Measurements from ENCODE around the gene ADSL.

ADSL gene

DNA sequence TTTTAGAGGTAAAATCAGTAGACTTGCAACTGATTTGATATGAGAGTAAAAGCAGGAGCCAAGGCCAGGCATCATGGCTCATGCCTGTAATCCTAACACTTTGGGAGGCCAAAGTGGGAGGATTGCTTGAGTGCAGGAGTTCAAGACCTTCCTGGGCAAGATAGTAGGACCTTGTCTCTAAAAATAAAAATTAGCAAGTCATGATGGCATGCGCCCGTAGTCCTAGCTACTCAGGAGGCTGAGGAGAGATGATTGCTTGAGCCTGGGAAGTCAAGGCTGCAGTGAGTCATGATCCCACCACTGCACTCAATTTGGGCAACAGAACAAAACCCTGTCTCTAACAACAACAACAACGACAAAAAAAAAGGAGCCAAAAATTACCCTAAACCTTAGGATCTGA lies 37.6 kb downstream of the ADSL start:
- TF ChIP-seq, protein P1, sequence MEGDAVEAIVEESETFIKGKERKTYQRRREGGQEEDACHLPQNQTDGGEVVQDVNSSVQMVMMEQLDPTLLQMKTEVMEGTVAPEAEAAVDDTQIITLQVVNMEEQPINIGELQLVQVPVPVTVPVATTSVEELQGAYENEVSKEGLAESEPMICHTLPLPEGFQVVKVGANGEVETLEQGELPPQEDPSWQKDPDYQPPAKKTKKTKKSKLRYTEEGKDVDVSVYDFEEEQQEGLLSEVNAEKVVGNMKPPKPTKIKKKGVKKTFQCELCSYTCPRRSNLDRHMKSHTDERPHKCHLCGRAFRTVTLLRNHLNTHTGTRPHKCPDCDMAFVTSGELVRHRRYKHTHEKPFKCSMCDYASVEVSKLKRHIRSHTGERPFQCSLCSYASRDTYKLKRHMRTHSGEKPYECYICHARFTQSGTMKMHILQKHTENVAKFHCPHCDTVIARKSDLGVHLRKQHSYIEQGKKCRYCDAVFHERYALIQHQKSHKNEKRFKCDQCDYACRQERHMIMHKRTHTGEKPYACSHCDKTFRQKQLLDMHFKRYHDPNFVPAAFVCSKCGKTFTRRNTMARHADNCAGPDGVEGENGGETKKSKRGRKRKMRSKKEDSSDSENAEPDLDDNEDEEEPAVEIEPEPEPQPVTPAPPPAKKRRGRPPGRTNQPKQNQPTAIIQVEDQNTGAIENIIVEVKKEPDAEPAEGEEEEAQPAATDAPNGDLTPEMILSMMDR (conservative IDR thresholded peaks at IDR 0.05; ENCODE audit: low read length), result no peak
- peak; percentile 78 for DNase-seq (ENCODE audit: low read depth)

DNA sequence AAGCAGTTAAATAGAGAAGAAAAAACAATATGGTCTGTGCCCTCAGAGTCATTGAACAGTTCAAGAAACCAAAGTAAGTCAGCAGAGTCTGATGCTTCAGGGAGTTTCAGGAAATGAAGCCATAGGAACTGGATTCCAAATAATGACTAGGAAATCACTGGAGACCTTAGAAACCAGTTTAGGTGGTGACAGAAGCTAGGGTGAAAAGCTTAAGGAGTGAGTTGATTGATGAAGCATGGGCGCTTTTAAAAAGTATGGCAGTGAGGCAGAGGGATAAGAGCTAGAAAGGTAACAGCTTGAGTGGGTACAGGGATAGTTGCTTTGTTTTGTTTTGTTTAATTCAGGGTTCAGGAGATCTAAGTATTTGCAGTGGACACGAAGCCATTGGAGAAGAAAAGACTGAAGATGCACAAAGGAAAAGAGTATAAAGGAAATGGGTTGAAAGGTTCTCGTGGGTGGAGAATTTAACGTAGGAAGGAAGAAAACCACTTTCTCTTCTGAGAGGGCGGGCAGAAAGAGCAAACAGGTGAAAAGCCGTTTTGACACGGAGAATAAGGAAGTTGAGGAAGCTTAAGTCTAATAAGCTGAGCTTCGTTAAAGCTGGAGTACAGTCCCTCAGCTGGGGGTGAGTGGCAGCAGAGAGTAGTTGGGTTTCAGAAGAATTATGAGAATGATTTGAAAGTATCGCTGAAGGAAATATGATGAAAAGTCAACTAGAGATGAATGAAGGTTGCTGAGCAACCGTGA lies 38.9 kb downstream of the ADSL start:
- no peak overlapping the region for H3K4me3 ChIP-seq (ENCODE audit: low read length)
- no peak for DNase-seq (ENCODE audit: low read depth)
- TF ChIP-seq, protein P1 (conservative IDR thresholded peaks at IDR 0.05; ENCODE audit: low read length), result no peak

More for the DNA sequence above, 37.6 kb downstream of the ADSL start:
- no peak overlapping the region for H3K4me3 ChIP-seq (ENCODE audit: low read length)

DNA sequence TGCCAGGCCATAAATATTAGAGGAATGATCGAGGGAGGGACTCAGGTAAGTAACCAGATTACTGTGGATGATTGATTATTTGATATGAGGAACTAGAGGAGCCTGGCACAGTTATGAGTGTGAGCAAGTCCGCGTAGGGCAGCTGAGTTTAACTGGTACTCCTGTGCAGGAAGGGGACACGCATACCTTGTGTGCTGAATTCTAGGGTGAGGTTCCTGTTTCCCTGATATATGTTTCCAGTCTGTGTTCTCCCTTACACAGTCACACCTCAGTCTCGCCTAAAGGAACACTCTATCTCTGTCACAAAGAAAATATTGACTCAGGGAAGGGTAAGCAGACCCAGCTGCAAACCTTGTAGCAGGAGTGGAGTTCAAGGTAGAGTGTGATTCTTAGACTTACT lies 41.4 kb downstream of the ADSL start:
- DNase-seq (ENCODE audit: low read depth), result no peak
- no peak overlapping the region for H3K4me3 ChIP-seq (ENCODE audit: low read length)
- TF ChIP-seq, protein P1 (conservative IDR thresholded peaks at IDR 0.05; ENCODE audit: low read length), result no peak

DNA sequence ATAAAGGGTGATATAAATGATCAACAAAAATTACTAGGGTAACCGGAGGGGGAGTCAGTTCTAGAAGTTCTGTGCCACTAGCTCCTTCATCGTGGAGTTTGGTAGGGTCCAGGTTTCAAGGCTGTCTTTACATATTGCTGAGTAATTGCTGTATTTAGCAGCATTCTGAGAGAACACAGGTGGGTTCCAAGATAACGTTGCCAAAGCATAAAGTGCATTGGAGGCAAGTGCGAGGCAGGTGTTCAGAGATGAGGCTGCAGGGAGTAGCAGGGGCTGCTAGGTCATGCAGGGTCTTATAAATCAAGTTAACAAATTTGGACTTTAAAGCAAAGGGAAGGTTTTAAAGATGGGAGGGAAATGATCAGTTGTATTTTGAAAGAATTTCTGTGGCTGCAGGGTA lies 41.9 kb downstream of the ADSL start:
- DNase-seq (ENCODE audit: low read depth), result no peak
- H3K4me3 ChIP-seq (ENCODE audit: low read length), result no peak overlapping the region
- TF ChIP-seq, protein P1 (conservative IDR thresholded peaks at IDR 0.05; ENCODE audit: low read length), result no peak

DNA sequence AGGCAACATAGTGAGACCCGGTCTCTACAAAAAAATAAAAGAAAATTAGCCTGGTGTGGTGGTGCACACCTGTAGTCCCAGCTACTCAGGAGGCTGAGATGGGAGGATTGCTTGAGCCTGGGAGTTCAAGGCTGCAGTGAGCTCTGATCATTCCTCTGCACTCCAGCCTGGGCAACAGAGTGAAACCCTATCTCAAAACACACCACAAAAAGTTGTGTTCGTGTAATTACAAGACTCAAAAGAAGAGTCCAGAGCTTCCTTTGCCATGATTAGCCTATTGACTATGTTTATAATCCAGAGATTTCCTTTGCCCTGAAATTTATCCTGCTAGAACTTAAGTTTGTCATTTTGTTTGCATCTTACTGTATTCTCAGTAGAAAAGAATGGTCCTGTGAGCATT lies 45.1 kb downstream of the ADSL start:
- TF ChIP-seq, protein P1 (conservative IDR thresholded peaks at IDR 0.05; ENCODE audit: low read length), result no peak
- DNase-seq (ENCODE audit: low read depth), result no peak
- no peak overlapping the region for H3K4me3 ChIP-seq (ENCODE audit: low read length)

DNA sequence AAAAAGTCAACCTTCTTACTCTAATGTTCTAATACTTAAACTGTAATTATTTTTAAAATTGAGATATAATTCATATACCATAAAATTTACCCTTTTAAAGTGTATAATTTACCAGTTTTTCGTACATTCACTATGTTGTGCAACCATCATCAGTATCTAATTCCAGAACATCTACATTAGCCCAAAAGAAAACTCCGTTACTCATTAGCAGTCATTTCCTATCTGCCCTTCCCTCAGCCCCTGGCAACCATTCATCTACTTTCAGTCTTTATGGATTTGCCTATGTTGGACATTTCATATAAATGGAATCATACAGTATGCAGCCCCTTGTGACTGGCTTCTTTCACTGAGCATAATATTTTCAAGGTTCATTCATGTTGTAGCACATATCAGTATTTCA lies 46.3 kb downstream of the ADSL start:
- DNase-seq (ENCODE audit: low read depth), result no peak
- TF ChIP-seq, protein P1 (conservative IDR thresholded peaks at IDR 0.05; ENCODE audit: low read length), result no peak
- H3K4me3 ChIP-seq (ENCODE audit: low read length), result no peak overlapping the region

DNA sequence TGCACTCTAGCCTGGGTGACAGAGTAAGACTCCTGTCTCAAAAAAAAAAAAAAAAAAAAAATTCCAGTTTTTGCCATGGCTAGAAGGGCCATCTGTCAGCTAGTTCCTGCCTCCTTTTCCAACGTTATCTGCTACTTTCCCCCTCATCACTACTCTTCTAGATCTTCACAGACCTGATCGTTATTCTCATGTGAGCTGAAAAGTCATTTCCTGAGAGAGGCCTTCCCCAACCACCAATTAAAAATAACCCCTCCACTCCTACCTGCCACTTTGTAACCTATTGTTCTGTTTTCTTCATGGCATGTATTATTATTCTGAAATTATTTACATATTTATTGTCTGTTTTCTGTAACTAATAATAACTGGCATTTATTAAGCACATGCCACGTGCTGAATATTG lies 48.3 kb downstream of the ADSL start:
- H3K4me3 ChIP-seq (ENCODE audit: low read length), result no peak overlapping the region
- TF ChIP-seq, protein P1 (conservative IDR thresholded peaks at IDR 0.05; ENCODE audit: low read length), result no peak
- no peak for DNase-seq (ENCODE audit: low read depth)

Data from AG10803 (cell line).